Right lobe of liver (tissue), 4 donors: ENCODE data around the gene MYH9.

ENCODE experiments used
- CTCF ChIP-seq, 4 donors: fragments of 200-600 bp in 3 of 4; fragments of 450-650 bp in 1 of 4; IDR thresholded peaks; one replicate each; pipeline versions ENCODE4 v1.5.1 to v1.8.0; 2016 to 2022; ENCODE audit warnings: antibody characterized with exemption in 4 of 4, mild to moderate bottlenecking in 2 of 4
- POLR2A ChIP-seq: fragments of 450-650 bp; IDR thresholded peaks from one replicate; pipeline ENCODE4 v1.6.1; 2017; ENCODE audit warnings: antibody characterized with exemption, mild to moderate bottlenecking
- donor health status: DM: no; HTN: no; CAD: no.
- donor health status: DM: no; HTN: no; CAD: no.
- donor health status: DM: no; HTN: yes; CAD: no.

GRCh38 chr22:36384766-36385481 is 2.8 kb downstream of the MYH9 start:
- TF ChIP-seq CTCF (IDR thresholded peaks at IDR 0.05) (no peak), POLR2A (no peak)
